GM18508 (cell line): Measurements from ENCODE around the gene SLC46A3.
"Not testable (repeated sequence)": the region's sequence is repeated elsewhere in the genome, so short reads cannot be mapped to it uniquely, and the experiment has no call there.

ENCODE experiments used
- ATAC-seq: cut with Tn5 transposase; IDR thresholded peaks from one replicate; pipeline ENCODE4 v1.9.1; 2021; ENCODE audit warnings: moderate number of reproducible peaks; ENCODE audit not compliant: insufficient read depth, unreplicated experiment

Gene SLC46A3

DNA sequence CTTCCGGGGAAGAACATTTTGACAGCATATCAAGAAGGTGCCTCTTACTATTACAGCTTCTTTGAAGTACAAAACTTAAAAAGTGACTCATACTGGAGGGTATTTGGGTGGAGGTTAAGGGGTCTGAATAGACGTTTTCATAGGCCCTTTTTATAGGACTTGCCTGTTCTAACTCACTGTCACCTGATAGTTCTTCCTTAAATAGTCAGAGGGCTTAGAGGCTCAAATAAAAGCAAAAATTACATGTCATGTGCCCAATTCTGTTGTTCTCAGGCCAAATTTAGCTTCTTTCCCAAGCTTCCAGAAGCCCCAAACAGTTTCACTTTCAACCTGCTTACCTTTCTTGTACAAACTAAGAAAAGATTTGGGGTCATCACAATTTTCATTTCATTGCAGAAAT is 16.1 kb upstream of the SLC46A3 start:
- no peak for ATAC-seq

DNA sequence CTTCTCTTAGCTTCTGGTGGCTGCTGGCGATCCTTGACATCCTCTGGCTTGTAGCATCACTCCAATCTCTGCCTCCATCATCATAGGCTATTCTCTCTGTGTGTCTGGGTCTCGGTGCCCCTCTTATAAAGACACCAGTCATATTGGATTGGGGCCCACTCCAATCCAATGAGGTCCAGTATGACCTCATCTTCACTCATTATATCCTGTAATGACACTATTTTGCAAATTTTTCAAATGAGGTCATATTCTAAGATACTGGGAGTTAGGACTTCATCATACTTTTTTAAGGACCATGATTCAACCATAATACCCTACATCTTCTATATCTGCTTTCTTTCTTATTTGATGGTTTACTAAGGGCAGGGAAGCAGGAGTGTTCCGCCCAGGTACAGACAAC is 12.0 kb upstream of the SLC46A3 start:
- ATAC-seq: no peak

DNA sequence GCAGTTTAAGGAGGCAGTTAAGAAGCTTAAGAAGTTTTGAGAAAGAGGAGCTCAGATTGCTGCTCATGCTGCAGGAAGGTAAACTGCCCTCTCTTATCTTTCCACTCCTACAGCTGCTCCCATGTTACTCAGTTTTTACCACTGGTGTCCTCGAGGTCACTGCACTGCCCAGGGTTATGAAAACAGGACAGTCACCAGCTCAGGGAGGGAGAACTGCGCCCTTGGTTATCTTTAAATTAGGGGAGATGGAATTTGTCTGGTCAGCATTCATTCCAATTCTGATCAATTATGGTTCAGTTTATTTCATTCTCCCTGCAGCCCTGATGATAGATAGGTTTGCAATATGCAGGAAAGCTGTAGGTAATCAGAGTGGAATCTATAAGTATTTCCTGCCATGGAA is 10.8 kb upstream of the SLC46A3 start:
- ATAC-seq: no peak

DNA sequence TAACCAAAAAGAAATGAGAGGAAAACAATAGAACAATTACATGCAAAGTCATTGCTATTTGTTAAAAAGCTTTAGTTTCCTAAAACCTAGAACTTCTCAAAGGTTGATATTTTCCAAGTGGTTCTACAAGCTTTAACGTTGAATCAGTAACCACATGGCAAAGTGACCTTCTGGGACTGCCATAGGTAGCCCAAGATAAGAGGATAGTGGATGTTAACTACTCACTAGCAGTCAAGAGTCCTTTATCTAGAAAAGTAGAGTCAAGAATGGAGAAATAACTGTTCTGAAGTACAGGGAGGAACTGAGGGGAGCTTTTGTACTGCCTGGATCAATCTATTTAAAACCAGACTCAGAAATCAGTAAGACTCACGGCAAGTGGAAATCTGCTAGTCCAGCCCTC is 9.9 kb upstream of the SLC46A3 start:
- ATAC-seq: no peak

DNA sequence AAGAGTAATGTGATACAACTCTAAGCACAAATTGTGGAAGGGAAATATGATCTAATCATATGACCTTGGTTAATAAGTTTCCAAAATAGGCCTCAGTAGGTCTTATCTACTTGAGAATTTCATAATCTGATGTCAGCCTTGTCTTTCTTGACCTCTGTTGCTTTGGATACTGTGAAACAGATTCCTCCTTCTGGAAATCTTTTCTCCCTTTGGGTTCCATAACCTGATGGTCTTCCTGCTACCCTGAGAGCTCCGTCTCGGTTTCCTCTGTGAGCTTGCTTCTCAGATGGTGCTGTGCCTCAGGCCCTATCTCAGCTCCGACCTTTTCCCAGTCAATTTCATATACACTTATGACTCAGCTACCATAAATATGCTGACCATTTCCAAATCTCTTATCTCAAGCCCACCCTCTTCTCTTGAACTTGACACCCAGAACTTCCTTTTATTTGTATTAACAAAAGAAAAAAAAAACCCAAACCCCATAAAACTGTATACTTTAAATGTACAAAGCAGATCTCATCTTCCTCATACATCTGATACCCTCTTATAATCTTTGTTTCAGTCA is 6.4 kb upstream of the SLC46A3 start:
- ATAC-seq: no peak

DNA sequence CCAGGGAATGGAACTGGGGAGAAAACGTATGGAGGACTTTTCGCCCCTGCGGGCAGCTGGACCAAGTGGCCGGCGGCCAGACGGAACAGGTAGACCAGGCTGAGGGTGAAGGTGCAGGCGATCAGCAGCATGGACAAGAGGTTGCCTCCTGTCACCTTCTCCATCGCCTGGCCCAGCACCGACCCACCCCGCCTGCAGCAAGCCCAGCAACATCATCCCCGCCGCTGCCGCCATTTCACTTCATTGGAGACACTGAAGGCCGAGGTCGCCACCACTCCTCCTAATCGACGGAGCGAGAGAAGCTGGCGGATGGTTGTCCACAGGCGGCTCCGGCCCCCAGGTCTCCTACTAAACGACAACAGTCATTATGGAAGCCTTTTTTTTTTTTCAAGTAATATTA is 5.0 kb upstream of the SLC46A3 start:
- no peak for ATAC-seq

DNA sequence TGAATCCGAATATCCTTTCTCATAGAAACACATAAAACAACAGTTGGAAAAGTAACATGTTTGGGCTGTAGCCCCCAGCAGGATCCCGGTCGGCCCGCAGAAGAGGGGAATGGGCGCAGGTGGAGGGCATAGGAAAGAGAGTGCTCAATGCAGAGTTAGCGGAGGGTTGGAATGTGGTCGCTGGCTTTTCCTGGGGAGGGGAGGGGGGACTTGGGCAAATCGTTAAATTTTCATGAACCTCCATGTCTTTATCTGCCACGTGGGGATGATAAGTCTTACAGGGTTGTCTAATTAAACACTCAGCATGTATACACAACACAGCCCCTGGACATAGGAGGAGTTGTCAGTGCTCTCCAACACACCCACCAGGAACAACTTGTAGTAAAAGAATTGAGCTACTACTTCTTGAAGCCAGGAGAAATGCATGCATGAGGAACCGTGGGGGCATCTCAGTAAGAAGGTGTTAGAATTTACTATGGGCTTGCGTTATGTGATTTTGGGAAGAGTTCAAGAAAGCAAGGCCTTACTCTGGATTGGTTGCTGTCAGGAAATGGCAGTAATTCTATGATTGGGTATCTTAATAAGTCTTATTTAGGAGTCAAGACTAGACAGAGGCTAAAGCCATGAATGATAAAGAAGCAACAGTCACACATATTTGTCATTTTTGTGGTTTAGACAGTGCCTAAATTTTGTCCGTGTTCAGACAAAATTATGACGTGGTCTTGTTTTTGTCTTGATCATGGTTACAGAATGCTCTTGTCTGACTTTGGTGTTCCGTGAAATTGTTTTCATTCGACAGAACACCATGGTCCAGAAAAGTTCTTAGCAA is 671 bp upstream of the SLC46A3 start:
- no peak for ATAC-seq

DNA sequence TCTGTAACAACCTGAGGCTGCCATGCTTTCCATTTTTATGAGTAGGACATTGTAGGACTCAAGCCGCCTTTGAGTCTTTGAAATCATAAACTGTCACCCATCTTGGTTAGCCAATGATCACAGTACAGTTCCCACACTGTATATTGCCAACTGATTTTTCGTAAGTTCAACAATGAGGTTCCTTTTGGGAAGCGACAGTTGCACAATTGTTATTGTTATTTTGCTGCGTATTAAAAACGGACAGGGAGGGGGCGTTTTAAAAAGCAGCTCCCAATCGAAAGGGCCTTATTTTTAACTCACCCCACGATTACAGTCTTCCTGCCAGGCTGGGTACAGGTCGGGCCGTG is 601 bp downstream of the SLC46A3 start:
- ATAC-seq: no peak

DNA sequence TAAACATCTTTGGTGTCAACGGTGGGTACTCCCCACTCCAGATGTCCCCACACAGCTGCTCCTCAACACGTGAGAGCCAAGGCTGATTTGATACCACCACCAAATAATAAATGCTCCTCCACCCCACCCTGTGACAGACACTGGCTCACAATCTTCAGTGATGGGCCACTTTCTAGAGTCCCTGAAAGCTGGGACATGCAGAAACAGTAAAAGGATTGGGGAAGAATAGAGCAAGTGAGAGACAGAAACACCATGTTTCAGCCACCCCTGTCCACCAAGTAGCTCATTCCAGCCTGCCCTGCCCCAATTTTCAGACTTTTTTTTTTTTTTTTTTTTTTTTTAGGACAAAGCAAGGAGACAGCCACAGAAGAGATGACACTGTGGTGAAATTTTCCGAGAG is 1.6 kb downstream of the SLC46A3 start:
- no peak for ATAC-seq

DNA sequence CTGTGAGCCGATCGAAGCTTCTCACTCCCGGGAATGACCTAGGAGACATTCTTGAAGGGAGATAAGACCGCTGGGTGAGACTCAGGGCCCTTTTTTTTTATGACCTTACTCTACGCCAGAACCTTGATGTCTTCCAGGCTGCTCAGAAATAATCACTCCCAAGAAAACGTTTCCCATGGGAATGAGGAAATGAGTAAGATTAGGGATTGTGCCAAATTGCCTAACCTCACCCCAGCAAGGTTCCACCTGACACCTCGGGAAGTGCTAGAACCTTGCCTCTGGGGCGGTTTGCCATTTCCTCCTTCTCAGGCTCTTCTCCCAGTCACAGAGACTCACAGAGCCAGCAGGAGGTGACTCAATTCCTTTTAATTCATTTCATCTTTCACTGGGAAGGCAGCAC is 2.3 kb downstream of the SLC46A3 start:
- ATAC-seq: no peak

DNA sequence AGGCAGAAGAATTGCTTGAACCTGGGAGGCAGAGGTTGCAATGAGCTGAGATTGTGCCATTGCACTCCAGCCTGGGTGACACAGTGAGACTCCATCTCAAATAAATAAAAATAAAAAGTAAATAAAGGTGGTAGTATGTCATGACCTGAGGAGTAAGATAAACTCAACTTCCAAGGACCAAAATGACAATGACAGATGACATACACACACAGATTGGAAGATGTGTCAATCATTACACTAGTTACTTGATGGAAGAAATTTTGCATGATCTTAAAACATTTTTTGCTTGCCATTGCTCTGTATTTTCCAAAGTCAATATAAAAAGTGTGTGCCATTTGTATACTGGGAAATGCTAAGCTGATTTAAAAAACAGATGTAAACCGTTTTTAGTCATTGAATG is 4.1 kb downstream of the SLC46A3 start:
- ATAC-seq: no peak

DNA sequence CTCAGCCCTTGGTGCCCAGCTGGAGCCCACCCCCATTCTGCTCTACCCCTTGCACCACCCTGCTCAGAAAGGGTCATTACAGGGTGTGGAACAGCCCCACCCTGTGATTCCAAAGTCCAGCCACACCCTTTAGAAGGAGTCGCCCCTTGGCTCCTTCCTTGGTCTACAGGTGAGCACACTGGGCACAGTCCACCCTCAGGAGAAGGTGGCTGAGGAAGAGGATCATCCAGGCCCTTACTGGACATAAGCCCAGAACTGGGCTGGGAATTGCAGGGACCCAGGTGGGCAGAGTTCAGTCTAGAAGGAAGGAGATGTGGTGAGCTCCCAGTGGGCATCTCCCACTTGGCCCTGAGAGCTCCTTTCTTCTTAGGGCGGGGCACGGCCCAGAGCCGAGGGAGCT is 8.6 kb downstream of the SLC46A3 start:
- ATAC-seq: no peak

DNA sequence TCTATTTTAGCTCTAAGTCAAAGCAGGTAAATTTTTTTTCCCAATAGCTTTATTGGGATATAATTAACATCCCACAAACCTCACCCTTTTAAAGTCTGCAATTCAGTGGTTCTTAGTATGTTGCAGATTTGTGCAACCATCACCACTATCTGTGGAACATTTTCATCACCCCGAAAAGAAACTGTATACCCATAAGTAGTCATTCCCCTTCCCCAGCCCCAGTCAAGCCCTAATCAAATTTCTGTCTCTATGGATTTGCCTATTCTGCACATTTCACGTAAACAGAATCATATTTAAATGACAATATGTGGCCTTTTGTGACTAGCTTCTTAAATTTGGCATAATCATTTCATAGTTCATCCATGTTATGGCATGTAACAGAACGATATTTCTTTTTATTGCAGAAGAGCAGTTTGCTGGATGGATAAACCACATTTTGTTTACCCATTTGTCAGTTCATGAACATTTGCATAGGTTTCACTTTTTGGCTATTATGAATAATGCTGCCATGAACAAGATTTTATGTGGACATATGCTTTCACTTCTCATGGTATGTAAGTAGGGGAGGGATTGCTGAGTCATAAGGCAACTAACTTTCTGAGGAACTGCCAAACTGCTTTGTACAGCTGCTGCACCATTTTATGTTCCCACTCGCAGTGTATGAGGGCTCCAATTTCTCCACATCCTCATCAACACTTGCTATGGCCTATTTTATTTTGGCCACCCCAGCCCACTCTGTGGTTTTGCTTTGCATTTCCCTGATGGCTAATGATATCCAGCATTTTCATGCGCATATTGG is 10.9 kb downstream of the SLC46A3 start:
- ATAC-seq: peak; percentile 98

DNA sequence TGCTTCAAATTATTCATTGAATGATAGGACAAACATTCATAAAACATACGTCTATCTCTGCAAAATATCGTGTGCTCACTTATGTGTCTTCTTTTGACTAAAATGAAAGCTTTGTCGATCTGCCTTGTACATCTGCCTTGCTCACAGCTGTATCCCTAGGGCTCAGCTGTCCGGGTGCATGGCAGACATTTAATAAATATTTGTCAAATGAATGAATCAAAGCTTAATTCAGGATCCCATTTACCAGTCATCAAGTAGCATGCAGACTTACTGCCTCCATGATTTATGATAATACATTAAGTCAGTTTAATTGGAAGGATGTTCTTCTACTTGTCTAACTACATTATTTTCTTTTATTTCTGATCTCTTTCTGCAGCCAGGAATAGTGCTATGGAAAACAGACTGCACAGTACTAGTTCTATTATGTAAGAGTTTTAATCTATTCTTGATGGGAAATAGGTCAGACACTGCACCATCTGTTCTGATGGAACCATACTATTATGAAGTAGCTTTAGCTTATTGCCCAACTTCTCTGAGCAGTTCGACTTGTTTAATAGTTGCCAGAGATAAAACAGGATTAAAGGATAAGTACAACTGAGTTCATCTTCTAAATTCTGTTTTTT is 13.2 kb downstream of the SLC46A3 start:
- ATAC-seq: no peak

DNA sequence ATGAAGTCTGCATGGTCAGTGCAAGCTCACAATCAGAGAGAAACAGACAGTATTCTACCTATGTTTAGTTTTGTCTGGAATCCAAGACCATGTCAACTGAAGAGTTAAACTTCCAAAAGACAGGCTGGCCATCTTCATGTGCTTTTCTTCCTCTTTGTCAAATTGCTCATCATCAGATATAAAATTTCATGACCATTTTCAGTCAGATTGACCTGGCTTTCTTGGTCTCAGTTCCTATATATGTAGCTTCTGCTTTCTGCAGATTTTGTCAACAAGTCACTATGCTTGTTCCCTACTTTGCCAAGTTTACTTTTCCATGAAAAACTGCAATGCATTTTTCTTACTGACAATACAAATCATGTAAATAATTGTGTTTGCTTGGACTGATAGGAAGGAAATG is 13.9 kb downstream of the SLC46A3 start:
- ATAC-seq: no peak

DNA sequence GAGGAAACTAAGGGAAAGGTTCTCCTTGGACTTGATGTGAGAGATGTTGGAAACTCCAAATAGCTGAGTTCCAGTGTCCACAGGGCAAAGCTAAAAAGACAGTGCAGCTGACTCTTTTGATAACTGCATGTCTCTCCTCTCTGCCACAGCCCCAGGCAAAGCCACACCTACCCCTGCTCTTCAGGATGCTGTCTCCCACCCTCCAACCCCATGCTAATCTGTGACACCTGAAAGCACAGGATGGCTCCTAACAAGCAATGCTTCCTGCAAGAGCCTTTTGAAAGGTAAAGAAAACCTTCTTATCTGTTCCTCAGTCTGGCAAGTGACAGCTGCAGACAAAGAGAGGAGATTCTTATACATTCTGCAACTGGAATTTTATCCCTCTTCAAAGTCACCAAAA is 14.5 kb downstream of the SLC46A3 start:
- no peak for ATAC-seq

DNA sequence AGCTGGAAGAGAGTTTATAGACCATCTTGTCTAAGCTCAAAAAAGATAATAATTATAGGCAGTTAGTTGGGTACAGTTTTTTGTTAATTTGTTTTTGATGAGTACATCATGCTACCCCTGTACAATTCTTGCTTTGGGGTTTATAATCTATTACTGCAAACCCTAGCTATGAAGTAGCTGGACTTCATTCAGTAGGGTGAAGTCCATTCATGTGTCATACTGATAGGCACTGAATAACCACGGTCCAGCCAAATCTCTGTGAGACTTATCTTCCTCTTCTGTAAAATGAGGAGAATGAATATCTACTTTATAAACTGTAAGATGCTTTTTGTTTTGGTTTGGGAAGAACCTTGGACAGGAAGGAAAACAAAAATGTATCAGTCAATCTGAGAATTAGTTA is 19.5 kb downstream of the SLC46A3 start:
- ATAC-seq: no peak

DNA sequence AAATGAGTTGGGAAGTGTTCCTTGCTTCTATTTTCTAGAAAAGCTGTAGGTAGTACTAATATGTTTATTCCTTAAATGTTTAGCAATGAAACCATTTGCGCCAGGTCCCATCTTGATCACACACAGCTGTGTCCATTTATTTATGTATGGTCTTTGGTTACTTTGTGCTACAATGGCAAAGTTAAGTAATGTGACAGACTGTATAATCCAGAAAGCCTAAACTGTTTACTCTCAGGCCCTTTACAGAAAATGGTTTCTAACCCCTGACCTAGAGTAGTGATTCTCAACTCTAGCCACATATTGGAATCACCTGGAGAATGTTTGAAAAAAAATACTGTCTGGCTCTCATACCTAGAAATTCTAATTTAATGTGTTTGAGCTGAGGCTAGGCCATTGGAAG is 21.3 kb downstream of the SLC46A3 start:
- ATAC-seq: no peak

DNA sequence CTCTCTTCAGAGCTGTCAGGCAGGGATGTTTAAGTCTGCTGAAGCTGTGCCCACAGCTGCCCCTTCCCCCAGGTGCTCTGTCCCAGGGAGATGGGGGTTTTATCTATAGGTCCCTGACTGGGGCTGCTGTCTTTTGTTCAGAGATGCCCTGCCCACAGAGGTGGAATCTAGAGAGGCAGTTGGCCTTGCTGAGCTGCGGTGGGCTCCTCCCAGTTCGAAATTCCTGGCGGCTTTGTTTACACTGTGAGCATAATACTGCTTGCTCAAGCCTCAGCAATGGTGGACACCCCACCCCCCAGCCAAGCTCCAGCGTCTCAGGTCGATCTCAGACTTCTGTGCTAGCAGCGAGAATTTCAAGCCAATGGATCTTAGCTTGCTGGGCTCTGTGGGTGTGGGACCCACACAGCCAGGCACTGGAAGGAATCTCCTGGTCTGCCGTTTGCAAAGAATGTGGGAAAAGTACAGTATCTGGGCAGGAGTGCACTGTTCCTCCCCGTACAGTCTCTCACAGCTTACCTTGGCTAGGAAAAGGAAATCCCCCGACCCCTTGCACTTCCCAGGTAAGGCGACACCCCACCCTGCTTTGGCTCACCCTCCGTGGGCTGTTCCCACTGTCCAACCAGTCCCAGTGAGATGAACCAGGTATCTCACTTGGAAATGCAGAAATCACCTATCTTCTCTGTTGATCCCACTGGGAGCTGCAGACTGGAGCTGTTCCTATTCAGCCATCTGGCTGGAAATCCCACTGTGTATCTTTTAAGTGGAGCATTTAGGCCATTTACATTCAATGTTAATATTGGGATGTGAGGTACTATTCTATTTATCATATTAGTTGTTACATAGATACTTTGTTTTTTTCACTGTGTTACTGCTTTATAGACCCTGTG is 24.9 kb downstream of the SLC46A3 start:
- ATAC-seq: not testable (repeated sequence)

DNA sequence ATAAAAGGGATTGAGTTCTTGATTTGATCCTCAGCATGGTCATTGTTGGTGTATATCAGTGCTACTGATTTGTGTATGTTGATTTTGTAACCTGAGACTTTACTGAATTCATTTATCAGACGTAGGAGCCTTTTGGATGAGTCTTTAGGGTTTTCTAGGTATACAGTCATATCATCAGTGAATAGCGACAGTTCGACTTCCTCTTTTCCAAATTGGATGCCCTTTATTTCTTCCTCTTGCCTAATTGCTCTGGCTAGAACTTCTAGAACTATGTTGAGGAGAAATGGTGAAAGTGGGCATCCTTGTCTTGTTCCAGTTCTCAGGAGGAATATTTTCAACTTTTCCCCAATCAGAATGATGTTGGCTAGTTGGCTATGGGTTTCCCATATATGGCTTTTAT is 32.9 kb downstream of the SLC46A3 start:
- ATAC-seq: no peak
